K562 (cell line): ENCODE measurements around the gene SNX25. TPM values are rescaled to one million over a fixed set of nuclear protein-coding genes. Genes with fewer than 3 reads are reported as not detected.

Experiments used
- CHD1 ChIP-seq: fragments of 200-600 bp; sonication (generic); IDR thresholded peaks from one replicate; pipeline ENCODE4 v1.6.1; 2012; ENCODE audit warnings: mild to moderate bottlenecking, moderate library complexity, low read length, inconsistent platforms
- DLX4 ChIP-seq: fragments of 250-450 bp; sonication (Bioruptor Pico); IDR thresholded peaks from 2 replicates; pipeline ENCODE4 v1.6.1; 2021; ENCODE audit warnings: mild to moderate bottlenecking
- GATAD2B ChIP-seq: fragments of 450-650 bp; IDR thresholded peaks from 2 replicates; pipeline ENCODE4 v1.6.1; 2017; ENCODE audit warnings: mild to moderate bottlenecking, borderline replicate concordance
- GTF2A2 ChIP-seq: IDR thresholded peaks from 2 replicates; pipeline ENCODE4 v1.6.1; 2016; ENCODE audit warnings: mild to moderate bottlenecking, missing genetic modification characterization, missing compliant biosample characterization
- HDAC1 ChIP-seq, 2 experiments: fragments of 450-650 bp; IDR thresholded peaks; 2 replicates each; pipeline ENCODE4 v1.6.1; 2016 to 2017; ENCODE audit warnings: inconsistent platforms in 1 of 2, mild to moderate bottlenecking in 1 of 2, moderate library complexity in 1 of 2
- HMGN3 ChIP-seq: IDR thresholded peaks from 2 replicates; pipeline ENCODE4 v1.6.1; 2011; ENCODE audit warnings: borderline replicate concordance, low read depth, mild to moderate bottlenecking, mixed read lengths, low read length; ENCODE audit not compliant: insufficient read length; ENCODE audit errors: extremely low read depth
- MCM3 ChIP-seq: fragments of 450-650 bp; IDR thresholded peaks from 2 replicates; pipeline ENCODE4 v1.6.1; 2016
- MLLT1 ChIP-seq, 2 experiments: fragments of 450-650 bp; IDR thresholded peaks; 2 replicates each; pipeline ENCODE4 v1.6.1; 2016
- MTA3 ChIP-seq: fragments of 450-650 bp; formaldehyde crosslinking; IDR thresholded peaks from 2 replicates; pipeline ENCODE4 v1.6.1; 2017; ENCODE audit warnings: mild to moderate bottlenecking, borderline replicate concordance
- NRF1 ChIP-seq, 2 experiments: fragments of 450-650 bp; IDR thresholded peaks in 1 of 2; conservative IDR thresholded peaks in 1 of 2; 2 replicates each; pipeline ENCODE4 v1.6.1; 2014; ENCODE audit warnings: mild to moderate bottlenecking in 2 of 2
- PHF21A ChIP-seq: fragments of 450-650 bp; IDR thresholded peaks from 2 replicates; pipeline ENCODE4 v1.6.1; 2017; ENCODE audit warnings: low read depth, borderline replicate concordance
- POLR2G ChIP-seq: fragments of 200-400 bp; formaldehyde crosslinking; IDR thresholded peaks from 2 replicates; pipeline ENCODE4 v1.6.1; 2017; ENCODE audit warnings: low read depth, mild to moderate bottlenecking, antibody characterized with exemption, low read length, moderate library complexity
- RB1 ChIP-seq: fragments of 450-650 bp; IDR thresholded peaks from 2 replicates; pipeline ENCODE4 v1.6.1; 2017; ENCODE audit warnings: low read depth, mild to moderate bottlenecking
- RBFOX2 ChIP-seq: fragments of 200-400 bp; formaldehyde crosslinking; IDR thresholded peaks from 2 replicates; pipeline ENCODE4 v1.6.1; 2017; ENCODE audit warnings: low read depth, mild to moderate bottlenecking, low read length, moderate library complexity
- ZC3H11A ChIP-seq: IDR thresholded peaks from 2 replicates; pipeline ENCODE4 v1.6.1; 2012; ENCODE audit warnings: low read depth, low read length, improper control_type of control experiment
- ZC3H4 ChIP-seq: sonication (generic); formaldehyde crosslinking; IDR thresholded peaks from 2 replicates; pipeline ENCODE4 v1.9.0; 2021; ENCODE audit warnings: missing genetic modification reagents, borderline replicate concordance
- polyA plus RNA-seq, 8 experiments: library from polyadenylated mRNA; depleted of rRNA in 4 of 8; stranded (reverse) in 5 of 8; unstranded in 3 of 8; fragments of >200 nt; fragmentation: Nextera tagmentation in 2 of 8; fragmentation: Illumina TruSeq in 1 of 8; extraction: Ambion mirVana in 2 of 8; extraction: Trizol in 1 of 8; gene quantifications; 2 replicates each; pipeline versions ENCODE4 v1.2.1 to v1.2.3, GENCODE V29; 2011 to 2014; ENCODE audit warnings: inconsistent platforms in 1 of 8, missing spikeins in 1 of 8
- total RNA-seq, 7 experiments: library from RNA; depleted of rRNA in 6 of 7; stranded (reverse); fragments of >200 nt in 6 of 7; fragmentation: Illumina TruSeq in 2 of 7; extraction: Trizol in 2 of 7; gene quantifications; 2 replicates each; pipeline versions ENCODE4 v1.2.1 to v1.2.3, GENCODE V29; 2011 to 2021; ENCODE audit warnings: low replicate concordance in 1 of 7
- TF ChIP-seq, protein P1 (sequence below), 2 experiments: fragments of 450-650 bp; formaldehyde crosslinking in 1 of 2; IDR thresholded peaks; 2 replicates each; pipeline versions ENCODE4 v1.4.0 to v1.6.1; 2014 to 2020; ENCODE audit warnings: mild to moderate bottlenecking in 2 of 2, borderline replicate concordance in 1 of 2, low read depth in 1 of 2

The SNX25 gene
- total and polyA plus RNA-seq, 9 of the 15 experiments (the other 6 are each of a cell fraction or from before 2014, with no cell fraction given), result 2.5 to 23.4 (median 13.3) TPM

- TF ChIP-seq, protein P1, sequence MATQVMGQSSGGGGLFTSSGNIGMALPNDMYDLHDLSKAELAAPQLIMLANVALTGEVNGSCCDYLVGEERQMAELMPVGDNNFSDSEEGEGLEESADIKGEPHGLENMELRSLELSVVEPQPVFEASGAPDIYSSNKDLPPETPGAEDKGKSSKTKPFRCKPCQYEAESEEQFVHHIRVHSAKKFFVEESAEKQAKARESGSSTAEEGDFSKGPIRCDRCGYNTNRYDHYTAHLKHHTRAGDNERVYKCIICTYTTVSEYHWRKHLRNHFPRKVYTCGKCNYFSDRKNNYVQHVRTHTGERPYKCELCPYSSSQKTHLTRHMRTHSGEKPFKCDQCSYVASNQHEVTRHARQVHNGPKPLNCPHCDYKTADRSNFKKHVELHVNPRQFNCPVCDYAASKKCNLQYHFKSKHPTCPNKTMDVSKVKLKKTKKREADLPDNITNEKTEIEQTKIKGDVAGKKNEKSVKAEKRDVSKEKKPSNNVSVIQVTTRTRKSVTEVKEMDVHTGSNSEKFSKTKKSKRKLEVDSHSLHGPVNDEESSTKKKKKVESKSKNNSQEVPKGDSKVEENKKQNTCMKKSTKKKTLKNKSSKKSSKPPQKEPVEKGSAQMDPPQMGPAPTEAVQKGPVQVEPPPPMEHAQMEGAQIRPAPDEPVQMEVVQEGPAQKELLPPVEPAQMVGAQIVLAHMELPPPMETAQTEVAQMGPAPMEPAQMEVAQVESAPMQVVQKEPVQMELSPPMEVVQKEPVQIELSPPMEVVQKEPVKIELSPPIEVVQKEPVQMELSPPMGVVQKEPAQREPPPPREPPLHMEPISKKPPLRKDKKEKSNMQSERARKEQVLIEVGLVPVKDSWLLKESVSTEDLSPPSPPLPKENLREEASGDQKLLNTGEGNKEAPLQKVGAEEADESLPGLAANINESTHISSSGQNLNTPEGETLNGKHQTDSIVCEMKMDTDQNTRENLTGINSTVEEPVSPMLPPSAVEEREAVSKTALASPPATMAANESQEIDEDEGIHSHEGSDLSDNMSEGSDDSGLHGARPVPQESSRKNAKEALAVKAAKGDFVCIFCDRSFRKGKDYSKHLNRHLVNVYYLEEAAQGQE (IDR thresholded peaks at IDR 0.05; ENCODE audit: borderline replicate concordance), result peak; percentile 20; the same call in 1 of the 2 replicates
- TF ChIP-seq, protein P1 (CRISPR knock-in tag; IDR thresholded peaks at IDR 0.05; ENCODE audit: low read depth), result no peak
- TF ChIP-seq DLX4 (CRISPR knock-in tag) (no peak), HMGN3 (peak; percentile 2), CHD1 (peak; percentile 36), ZC3H4 (CRISPR knock-in tag) (peak; percentile 76; the same call in 1 of the 2 replicates), NRF1 (conservative IDR thresholded peaks at IDR 0.05 in 1 of 2, IDR thresholded peaks at IDR 0.05 in 1 of 2) (peak; percentile 36 to 56; a peak in 2 of 4 replicates), RBFOX2 (peak; percentile 47), RB1 (0 out of 2 replicates have a peak, but pooled peaks have one; percentile 30), PHF21A (peak; percentile 60; the same call in 1 of the 2 replicates), MLLT1 (IDR thresholded peaks at IDR 0.05) (peak in 1 of 2 experiments; percentile 56; a peak in 1 of 4 replicates), GATAD2B (peak; percentile 36; the same call in 1 of the 2 replicates), MCM3 (no peak), HDAC1 (IDR thresholded peaks at IDR 0.05) (0 out of 4 replicates have a peak, but pooled peaks of 1 of the 2 experiments have one; percentile 22), ZC3H11A (no peak), GTF2A2 (tag) (no peak), POLR2G (no peak), MTA3 (0 out of 2 replicates have a peak, but pooled peaks have one; percentile 26)
These were observed 944 bp downstream of the SNX25 start (continued) for GRCh38 chr4:185210102-185210981.
